HL-60 (cell line): ENCODE data around the gene PCDHGA1.

Source experiments
- CTCF ChIP-seq: IDR thresholded peaks from one replicate; pipeline ENCODE4 v1.5.1; 2011; ENCODE audit warnings: low read length, control low read depth, inconsistent platforms; ENCODE audit not compliant: insufficient read depth
- POLR2AphosphoS5 ChIP-seq: IDR thresholded peaks from 2 replicates; pipeline ENCODE4 v1.6.1; 2012; ENCODE audit warnings: low read depth
- REST ChIP-seq: IDR thresholded peaks from 2 replicates; pipeline ENCODE4 v1.6.1; 2012; ENCODE audit warnings: low read depth; ENCODE audit not compliant: insufficient replicate concordance
- SPI1 ChIP-seq: IDR thresholded peaks from 2 replicates; pipeline ENCODE4 v1.6.1; 2012; ENCODE audit warnings: low read depth, mild to moderate bottlenecking, borderline replicate concordance

DNA sequence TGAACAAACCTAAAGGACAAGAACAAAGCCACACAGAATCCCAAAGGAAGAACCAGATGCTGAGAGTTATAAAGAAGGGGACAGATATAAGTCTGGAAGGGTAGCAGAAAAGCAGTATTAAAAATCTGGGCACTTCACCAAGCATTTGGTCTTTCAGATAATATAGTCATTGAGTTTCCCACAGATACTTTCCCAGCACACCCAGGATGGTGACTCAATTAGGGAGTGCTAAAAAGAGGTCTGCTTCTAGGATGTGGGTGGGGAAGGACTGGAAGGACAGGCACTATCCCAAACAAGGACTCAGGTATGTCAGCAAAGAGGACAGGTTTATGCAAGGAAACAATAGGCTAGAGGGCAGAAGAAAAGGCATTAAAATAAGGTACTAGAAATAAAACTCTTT is 229.1 kb downstream of the PCDHGA1 start:
- no peak for TF ChIP-seq CTCF
- TF ChIP-seq SPI1: no peak
- TF ChIP-seq POLR2AphosphoS5: no peak
- no peak for TF ChIP-seq REST
